Mesenteric fat pad (tissue), 1 donor: ENCODE results near the gene TMEM87B. TPM values are rescaled to one million over a fixed set of nuclear protein-coding genes. Genes with fewer than 3 reads are reported as not detected.
A peak's percentile ranks its signal among the peaks of the same experiment; 100 is the strongest.

Experiments
- DNase-seq: peaks from one replicate; pipeline ENCODE4 v3.0.0-alpha.2; 2020; ENCODE audit warnings: low spot score
- total RNA-seq: library from RNA; stranded (reverse); fragmentation: NEBNext Ultra II Directional; extraction: Animal tissue kit (Norgen Biotek cat#: 25700); gene quantifications from one replicate; pipeline ENCODE4 v1.2.1, GENCODE V29; 2021
- donor health status: DM: yes; HTN: yes; CAD: no.

The TMEM87B gene
- total RNA-seq, 1 donor from 2014 or later, result 25.2 TPM

DNA sequence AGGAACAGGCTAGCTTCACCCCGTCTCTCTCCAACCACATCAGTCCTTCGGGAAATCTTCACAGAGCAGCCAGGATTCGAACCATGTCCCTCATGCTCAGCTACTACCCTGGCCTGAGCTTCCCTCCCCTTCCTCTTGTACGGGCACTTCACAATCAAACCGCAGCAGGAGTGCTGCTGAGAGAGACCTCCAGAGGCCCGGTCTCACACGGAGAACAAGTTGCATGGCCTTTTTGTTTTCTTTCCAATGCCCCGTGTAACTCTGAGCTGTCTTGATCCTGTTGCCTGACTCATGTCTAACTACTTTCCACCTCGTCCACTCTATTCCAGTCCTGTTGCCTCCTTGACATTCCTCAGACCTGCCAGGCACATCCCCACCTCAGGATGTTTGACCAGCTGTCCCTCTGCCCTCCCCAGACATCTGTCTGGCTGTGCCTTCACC, 108.5 kb downstream of the TMEM87B start:
- DNase-seq, result peak; percentile 57

DNA sequence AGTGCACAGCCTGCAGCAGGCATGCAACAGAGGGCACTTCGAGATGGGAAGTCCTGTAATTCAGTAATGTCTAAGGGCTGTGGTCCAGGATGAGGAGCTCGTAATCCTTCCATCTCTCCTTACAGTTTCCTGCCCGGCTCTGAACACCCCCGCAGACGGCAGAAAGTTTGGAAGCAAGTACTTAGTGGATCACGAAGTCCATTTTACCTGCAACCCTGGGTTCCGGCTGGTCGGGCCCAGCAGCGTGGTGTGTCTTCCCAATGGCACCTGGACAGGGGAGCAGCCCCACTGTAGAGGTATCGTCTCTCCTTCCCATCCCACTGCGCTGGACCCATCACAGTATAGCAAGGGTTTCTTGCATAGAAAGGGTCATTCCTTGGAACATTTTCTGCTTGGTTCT, 109.8 kb downstream of the TMEM87B start:
- peak; percentile 68 for DNase-seq

- peak; percentile 24 for DNase-seq
These were observed 110.2 kb downstream of the TMEM87B start for GRCh38 chr2:112165296-112165695.

DNA sequence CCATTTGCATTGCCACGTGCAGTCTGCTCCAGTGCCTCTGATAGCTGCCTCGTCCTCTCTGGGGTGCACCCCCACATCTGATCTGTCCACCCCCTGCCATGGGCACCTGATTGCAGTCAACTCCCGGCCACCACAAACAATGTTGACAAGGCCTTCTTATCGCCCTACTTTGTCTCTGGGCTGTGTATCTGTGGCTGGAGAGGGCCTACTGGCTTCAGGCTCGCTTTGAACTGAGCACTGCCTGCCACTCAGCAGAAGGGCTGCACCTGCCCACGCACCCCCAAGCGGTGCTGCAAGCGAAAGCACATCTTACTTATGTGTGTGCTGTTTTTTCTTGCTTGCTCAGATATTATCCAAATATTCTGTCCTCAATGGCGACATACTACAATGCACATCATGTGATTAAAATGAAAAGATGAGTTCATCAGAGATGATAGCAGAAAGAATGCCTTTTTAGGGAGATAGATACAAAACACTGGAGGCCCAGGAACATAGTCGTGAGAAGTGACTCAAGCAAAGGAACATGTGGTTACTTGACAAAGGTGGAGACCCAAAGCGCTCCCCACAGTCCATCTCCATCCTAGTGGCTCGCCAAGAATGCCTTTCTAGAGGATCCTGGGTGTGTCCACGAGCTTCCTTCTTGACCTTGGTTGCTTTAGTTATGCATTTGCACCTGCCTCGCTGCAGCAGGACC, 111.9 kb downstream of the TMEM87B start:
- DNase-seq, result peak; percentile 37

GRCh38 chr2:112168422-112169124, 113.5 kb downstream of the TMEM87B start:
- no peak for DNase-seq

Other genes with a start within 250 kb of the TMEM87B start
- gene ANAPC1, start 171.1 kb upstream of the TMEM87B start, total RNA-seq, result 37.4 TPM
- gene MERTK, start 156.7 kb upstream of the TMEM87B start, total RNA-seq, result 47.0 TPM
- gene FBLN7, start 83.1 kb downstream of the TMEM87B start, total RNA-seq, result 5.3 TPM
- 5.3 TPM for gene ZC3H8, start 199.8 kb downstream of the TMEM87B start, total RNA-seq
- 8.8 TPM for gene ZC3H6, start 220.3 kb downstream of the TMEM87B start, total RNA-seq